Measurements from ENCODE around the gene AXIN2. TPM values are rescaled to one million over a fixed set of nuclear protein-coding genes. Genes with fewer than 3 reads are reported as not detected.

AXIN2 gene
- total RNA-seq, 1 donor from 2014 or later = 88.7 TPM

DNA sequence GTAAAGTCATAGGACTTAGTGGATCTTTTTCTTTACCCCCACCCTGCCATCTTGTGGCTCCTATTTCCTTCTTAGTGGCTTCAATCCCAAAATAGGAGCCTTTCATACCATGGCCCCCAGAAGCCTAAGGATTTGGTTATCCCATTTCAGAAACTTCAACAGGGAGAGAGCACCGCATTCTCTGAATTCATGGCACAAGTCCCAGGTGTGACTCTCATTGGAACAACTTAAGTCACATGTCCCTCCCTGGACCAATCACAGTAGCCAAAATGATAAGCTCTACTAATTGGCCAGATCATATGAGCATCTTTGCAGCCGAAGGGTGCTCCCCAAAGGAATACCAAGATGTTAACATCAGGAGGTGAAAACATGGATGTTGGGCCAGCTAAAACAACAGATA, 43.2 kb downstream of the AXIN2 start:
- H3K4me3 Mint-ChIP-seq = no peak overlapping the region
- DNase-seq (ENCODE audit: low spot score in 2 of 2, unreplicated experiment in 2 of 2) = no peak
- H3K27ac Mint-ChIP-seq = no peak overlapping the region
- no peaks in the 10 kb centered on the region for H3K36me3 Mint-ChIP-seq
- H3K4me1 Mint-ChIP-seq = peaks cover 44% of the 10 kb centered on the region
- TF ChIP-seq CTCF (IDR thresholded peaks at IDR 0.05; ENCODE audit: unreplicated experiment) = no peak
- no peaks in the 10 kb centered on the region for H3K27me3 Mint-ChIP-seq (ENCODE audit: low read depth)
- no peaks in the 10 kb centered on the region for H3K9me3 Mint-ChIP-seq

DNA sequence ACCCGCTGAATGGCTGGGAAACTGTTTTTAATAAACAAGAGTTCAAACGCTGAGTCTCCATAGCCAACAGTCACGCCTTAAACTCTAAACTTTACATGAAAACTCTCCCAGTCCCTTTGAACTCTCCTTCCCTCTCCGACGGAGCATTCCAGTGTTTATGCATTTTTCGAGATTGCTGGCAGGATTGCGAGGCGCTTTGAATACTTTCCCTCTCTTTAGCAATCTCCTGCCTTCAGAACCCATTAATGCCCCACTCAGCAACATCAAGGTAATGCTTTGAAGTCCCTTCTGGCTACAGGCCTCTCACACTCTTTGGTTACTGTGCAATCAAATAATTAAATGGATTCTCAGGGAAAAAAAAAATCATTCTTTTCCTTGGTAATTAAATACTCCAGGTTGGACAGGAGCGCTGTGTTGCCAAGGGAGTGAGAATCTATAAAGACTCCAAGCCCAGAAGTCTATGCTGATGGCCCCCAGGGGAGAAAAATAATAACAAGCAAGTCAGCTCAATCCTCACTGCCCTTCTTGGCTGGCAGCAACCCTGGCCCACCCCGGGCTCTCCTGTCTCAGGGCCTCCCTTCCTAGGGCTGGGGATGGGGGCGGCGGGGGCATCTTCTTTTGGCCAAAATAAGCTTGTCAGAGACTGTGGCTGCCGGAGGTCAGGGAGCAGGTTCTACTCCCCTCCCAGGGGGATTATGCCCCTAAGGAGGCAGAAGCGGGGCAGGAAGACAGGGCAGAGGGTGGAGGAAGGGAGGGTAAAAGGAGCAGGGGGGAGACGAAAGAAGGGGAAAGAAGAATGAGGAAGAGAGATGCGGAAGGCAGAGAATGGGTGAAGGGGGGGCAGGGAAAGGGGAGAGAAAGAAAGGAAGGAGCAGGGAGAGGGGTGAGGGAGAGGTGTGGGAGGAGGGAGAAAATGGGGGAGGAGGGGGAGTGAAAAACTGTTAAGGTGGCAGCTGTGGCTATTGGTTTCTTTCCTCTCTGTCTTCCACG, 45.2 kb downstream of the AXIN2 start:
- Mint-ChIP-seq H3K36me3 (no peaks in the 10 kb centered on the region), H3K27ac (peak overlapping the region; percentile 88), H3K4me3 (no peak overlapping the region), H3K9me3 (no peaks in the 10 kb centered on the region), H3K27me3 (ENCODE audit: low read depth) (no peaks in the 10 kb centered on the region), H3K4me1 (peaks cover 33% of the 10 kb centered on the region)
- DNase-seq (ENCODE audit: low spot score in 2 of 2, unreplicated experiment in 2 of 2) = no peak
- TF ChIP-seq CTCF (IDR thresholded peaks at IDR 0.05; ENCODE audit: unreplicated experiment) = no peak

DNA sequence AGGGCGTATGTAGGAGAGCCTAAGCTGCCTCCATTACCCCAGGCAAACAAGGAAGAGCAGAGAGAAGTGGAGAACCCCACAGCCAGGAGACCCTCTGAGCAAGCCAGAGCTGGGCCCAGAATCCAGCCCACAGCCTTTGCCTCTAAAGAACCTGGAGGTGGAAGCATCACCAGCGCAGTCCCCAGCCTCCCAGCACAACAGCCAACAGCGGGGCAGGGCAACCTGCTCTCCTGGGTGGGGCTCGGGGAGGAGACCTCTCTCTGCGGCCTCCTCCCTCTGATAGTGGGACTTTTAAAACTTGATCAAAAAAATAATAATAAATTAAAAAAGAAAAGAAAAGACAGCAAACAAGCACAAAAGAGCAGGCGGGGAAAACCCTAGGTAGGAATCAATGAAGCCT, 45.9 kb downstream of the AXIN2 start:
- Mint-ChIP-seq H3K9me3 (peaks cover 4% of the 10 kb centered on the region), H3K27me3 (ENCODE audit: low read depth) (no peaks in the 10 kb centered on the region), H3K4me3 (no peak overlapping the region), H3K4me1 (peaks cover 33% of the 10 kb centered on the region), H3K27ac (peak overlapping the region; percentile 88), H3K36me3 (no peaks in the 10 kb centered on the region)
- no peak for DNase-seq (ENCODE audit: low spot score in 2 of 2, unreplicated experiment in 2 of 2)
- no peak for TF ChIP-seq CTCF (IDR thresholded peaks at IDR 0.05; ENCODE audit: unreplicated experiment)

GRCh38 chr17:65514541-65514940, 46.9 kb downstream of the AXIN2 start:
- peaks cover 9% of the 10 kb centered on the region for H3K9me3 Mint-ChIP-seq
- no peak for DNase-seq (ENCODE audit: low spot score in 2 of 2, unreplicated experiment in 2 of 2)
- no peaks in the 10 kb centered on the region for H3K36me3 Mint-ChIP-seq
- H3K27ac Mint-ChIP-seq = peak overlapping the region; percentile 83
- no peak for TF ChIP-seq CTCF (IDR thresholded peaks at IDR 0.05; ENCODE audit: unreplicated experiment)
- no peak overlapping the region for H3K4me3 Mint-ChIP-seq
- H3K27me3 Mint-ChIP-seq (ENCODE audit: low read depth) = no peaks in the 10 kb centered on the region
- peaks cover 32% of the 10 kb centered on the region for H3K4me1 Mint-ChIP-seq

DNA sequence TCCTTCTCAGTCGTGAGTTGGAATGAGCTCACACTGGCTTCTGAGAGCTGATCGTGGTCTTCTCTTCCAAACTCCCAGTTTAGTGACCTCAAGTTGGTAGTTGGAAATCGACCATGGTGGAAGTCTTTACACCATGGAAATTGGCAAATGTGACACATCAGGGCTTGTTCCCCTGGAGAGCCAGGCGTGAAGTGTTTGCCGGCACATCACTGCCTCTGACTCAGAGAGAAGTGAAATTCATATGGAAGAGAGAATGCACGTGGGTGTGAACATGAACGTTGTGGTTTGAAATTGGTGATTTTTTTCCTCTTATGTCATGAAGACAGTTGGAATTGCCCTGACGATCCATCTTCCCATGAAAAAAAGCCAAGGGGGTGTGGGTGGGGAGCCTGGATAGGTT, 47.4 kb downstream of the AXIN2 start:
- Mint-ChIP-seq H3K9me3 (peaks cover 9% of the 10 kb centered on the region), H3K27ac (peak overlapping the region; percentile 83), H3K4me3 (no peak overlapping the region), H3K27me3 (ENCODE audit: low read depth) (no peaks in the 10 kb centered on the region), H3K4me1 (peaks cover 32% of the 10 kb centered on the region), H3K36me3 (no peaks in the 10 kb centered on the region)
- no peak for TF ChIP-seq CTCF (IDR thresholded peaks at IDR 0.05; ENCODE audit: unreplicated experiment)
- no peak for DNase-seq (ENCODE audit: low spot score in 2 of 2, unreplicated experiment in 2 of 2)
